RWPE2 (cell line): Measurements from ENCODE around the gene CHN2.

Experiments used
- ATAC-seq: fragments of 200-7000 bp; cut with Tn5 transposase; 3 replicates; pipeline ENCODE4 v1.9.1; 2021; ENCODE audit warnings: low read depth
- DNase-seq: peaks from one replicate; pipeline ENCODE4 v3.0.0-alpha.2; 2020; ENCODE audit warnings: low spot score
- H3K27ac ChIP-seq: fragments of 450-650 bp; 2 replicates; pipeline ENCODE4 v1.5.1; 2017; ENCODE audit warnings: mild to moderate bottlenecking; ENCODE audit not compliant: poor library complexity, severe bottlenecking
- H3K27me3 ChIP-seq: fragments of 250-450 bp; sonication (Bioruptor Pico); 2 replicates; pipeline ENCODE4 v1.5.1; 2021; ENCODE audit warnings: mild to moderate bottlenecking, moderate library complexity; ENCODE audit not compliant: insufficient read depth, poor library complexity, severe bottlenecking
- H3K36me3 ChIP-seq: fragments of 250-450 bp; sonication (Bioruptor Pico); 2 replicates; pipeline ENCODE4 v1.5.1; 2020; ENCODE audit warnings: low read depth, mild to moderate bottlenecking, moderate library complexity
- H3K4me1 ChIP-seq: fragments of 250-450 bp; sonication (Bioruptor Pico); 2 replicates; pipeline ENCODE4 v1.5.1; 2021; ENCODE audit warnings: mild to moderate bottlenecking, moderate library complexity; ENCODE audit not compliant: insufficient read depth, poor library complexity, severe bottlenecking
- H3K4me3 ChIP-seq: fragments of 250-450 bp; sonication (Bioruptor Pico); 2 replicates; pipeline ENCODE4 v1.5.1; 2021; ENCODE audit warnings: mild to moderate bottlenecking, moderate library complexity; ENCODE audit not compliant: severe bottlenecking
- H3K9me3 ChIP-seq: fragments of 250-450 bp; sonication (Bioruptor Pico); 2 replicates; pipeline ENCODE4 v1.5.1; 2021; ENCODE audit warnings: mild to moderate bottlenecking, moderate library complexity; ENCODE audit not compliant: severe bottlenecking
- TF ChIP-seq, protein P1 (sequence below): fragments of 450-650 bp; IDR thresholded peaks from one replicate; pipeline ENCODE4 v1.5.1; 2017; ENCODE audit warnings: mild to moderate bottlenecking, moderate library complexity; ENCODE audit not compliant: poor library complexity, severe bottlenecking

CHN2 gene

DNA sequence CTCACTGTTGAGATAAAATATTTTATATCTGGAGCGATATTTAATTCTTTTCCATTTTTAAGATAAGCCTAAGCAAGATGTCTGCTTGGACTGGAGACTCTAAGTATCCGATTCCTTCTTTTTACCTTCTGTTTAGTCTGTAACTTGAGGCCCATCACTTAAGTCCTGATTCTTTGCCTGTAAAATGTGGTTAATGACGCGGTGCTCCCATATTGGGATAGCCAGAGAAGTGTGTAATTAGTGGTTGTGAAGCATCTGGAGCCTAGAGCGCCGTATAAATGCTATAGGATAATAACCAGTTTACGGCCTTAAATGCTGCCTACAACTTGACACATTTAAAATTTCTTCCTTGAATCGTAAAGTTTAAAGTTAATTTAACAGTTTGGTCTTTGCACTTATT lies 132.9 kb downstream of the CHN2 start:
- Histone ChIP-seq H3K9me3 (no peaks in the 10 kb centered on the region), H3K27me3 (no peaks in the 10 kb centered on the region), H3K4me1 (peaks cover 20% of the 10 kb centered on the region), H3K4me3 (no peak overlapping the region), H3K36me3 (no peaks in the 10 kb centered on the region), H3K27ac (no peak overlapping the region)
- no peak for DNase-seq
- no peak for ATAC-seq
- TF ChIP-seq, protein P1, sequence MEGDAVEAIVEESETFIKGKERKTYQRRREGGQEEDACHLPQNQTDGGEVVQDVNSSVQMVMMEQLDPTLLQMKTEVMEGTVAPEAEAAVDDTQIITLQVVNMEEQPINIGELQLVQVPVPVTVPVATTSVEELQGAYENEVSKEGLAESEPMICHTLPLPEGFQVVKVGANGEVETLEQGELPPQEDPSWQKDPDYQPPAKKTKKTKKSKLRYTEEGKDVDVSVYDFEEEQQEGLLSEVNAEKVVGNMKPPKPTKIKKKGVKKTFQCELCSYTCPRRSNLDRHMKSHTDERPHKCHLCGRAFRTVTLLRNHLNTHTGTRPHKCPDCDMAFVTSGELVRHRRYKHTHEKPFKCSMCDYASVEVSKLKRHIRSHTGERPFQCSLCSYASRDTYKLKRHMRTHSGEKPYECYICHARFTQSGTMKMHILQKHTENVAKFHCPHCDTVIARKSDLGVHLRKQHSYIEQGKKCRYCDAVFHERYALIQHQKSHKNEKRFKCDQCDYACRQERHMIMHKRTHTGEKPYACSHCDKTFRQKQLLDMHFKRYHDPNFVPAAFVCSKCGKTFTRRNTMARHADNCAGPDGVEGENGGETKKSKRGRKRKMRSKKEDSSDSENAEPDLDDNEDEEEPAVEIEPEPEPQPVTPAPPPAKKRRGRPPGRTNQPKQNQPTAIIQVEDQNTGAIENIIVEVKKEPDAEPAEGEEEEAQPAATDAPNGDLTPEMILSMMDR: no peak

DNA sequence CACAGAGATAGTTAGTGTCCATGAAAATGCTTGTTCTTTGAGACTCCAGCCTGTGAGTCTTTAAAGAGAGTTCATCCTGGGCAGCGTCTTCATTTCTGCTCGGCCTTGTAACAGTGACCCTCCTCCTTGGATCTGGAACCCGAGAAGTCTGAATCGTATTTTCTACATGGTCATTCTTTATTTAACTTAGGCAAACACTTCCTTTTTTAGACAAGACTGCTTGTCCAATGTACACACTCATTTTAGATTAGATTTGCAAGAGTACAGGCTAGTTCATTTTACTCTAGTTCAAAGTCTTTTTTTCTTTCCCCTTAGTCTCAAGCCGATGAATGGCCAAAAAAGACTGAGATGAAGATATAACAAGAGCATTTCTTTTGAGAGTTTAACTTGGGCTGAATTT lies 133.5 kb downstream of the CHN2 start:
- ATAC-seq: no peak
- Histone ChIP-seq H3K9me3 (no peaks in the 10 kb centered on the region), H3K4me3 (no peak overlapping the region), H3K27me3 (no peaks in the 10 kb centered on the region), H3K27ac (peak overlapping the region; percentile 68), H3K4me1 (peaks cover 20% of the 10 kb centered on the region), H3K36me3 (no peaks in the 10 kb centered on the region)
- TF ChIP-seq, protein P1: no peak
- DNase-seq: no peak

DNA sequence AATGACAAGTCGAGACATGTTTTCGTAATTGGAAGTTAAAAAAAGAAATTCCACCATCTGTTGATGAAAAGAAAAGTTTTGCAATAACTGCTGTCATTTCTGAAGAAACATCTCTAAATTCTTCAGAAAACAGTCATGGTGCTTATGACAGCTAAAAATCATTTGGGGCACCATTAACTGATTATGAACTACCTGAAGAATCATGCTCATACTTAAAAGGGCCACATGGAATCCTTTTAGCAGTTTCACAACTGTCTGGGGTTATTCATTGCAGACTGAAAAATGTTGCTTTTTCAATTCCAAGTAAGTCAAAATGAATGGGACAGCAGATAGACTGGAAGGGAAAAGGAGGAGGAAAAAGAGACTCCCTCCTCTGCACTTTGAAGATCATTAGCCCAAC lies 134.2 kb downstream of the CHN2 start:
- Histone ChIP-seq H3K9me3 (no peaks in the 10 kb centered on the region), H3K27ac (peak overlapping the region; percentile 68), H3K4me3 (no peak overlapping the region), H3K36me3 (no peaks in the 10 kb centered on the region), H3K4me1 (peaks cover 20% of the 10 kb centered on the region), H3K27me3 (no peaks in the 10 kb centered on the region)
- DNase-seq (no peak), ATAC-seq (peak; percentile 93)
- TF ChIP-seq, protein P1: no peak

DNA sequence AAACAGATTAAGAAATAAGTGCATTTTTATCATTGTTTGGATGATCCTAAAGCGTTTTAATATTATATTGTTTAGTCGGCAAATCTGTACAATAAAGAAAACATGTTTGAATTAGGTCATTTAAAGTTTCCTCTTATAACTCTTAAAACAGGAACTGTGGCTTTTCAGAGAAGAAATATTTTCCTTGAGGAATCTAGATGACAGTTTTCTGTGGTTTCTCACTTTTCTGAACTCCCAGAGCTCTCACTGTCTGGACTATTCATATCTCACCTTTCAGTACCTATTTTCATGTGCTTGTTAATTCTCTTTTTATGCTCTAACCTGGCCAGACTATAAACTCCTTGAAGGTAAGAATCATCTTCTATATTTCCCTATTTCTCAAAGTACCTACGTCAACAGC lies 135.1 kb downstream of the CHN2 start:
- peaks cover 20% of the 10 kb centered on the region for H3K4me1 ChIP-seq
- no peak overlapping the region for H3K4me3 ChIP-seq
- no peaks in the 10 kb centered on the region for H3K27me3 ChIP-seq
- no peaks in the 10 kb centered on the region for H3K9me3 ChIP-seq
- TF ChIP-seq, protein P1: no peak
- no peaks in the 10 kb centered on the region for H3K36me3 ChIP-seq
- H3K27ac ChIP-seq: peak overlapping the region; percentile 68
- ATAC-seq (no peak), DNase-seq (no peak)

DNA sequence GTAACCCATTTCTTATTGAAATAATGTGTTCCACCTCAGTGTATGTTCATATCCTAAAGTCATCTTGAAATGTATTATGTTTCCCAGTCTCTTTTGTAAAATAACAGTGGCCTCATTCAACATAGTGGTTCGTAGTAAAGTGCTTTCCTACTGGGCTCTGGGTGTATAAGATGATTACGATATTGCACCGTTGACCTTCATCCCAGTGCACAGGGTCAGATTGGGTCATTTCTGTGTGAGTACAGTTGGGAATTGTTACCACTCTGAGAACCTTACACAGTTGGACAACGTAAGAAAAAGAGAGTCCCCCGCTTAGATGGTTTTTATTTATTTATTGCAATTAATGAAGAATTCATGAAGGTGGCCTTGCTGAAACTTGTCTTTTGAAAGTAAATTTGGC lies 135.6 kb downstream of the CHN2 start:
- no peaks in the 10 kb centered on the region for H3K9me3 ChIP-seq
- H3K27ac ChIP-seq: no peak overlapping the region
- no peak for DNase-seq
- no peaks in the 10 kb centered on the region for H3K36me3 ChIP-seq
- peaks cover 20% of the 10 kb centered on the region for H3K4me1 ChIP-seq
- ATAC-seq: no peak
- H3K4me3 ChIP-seq: no peak overlapping the region
- no peaks in the 10 kb centered on the region for H3K27me3 ChIP-seq
- TF ChIP-seq, protein P1: no peak
